NK-92 treated with Interleukin-12 subunit alpha and Interleukin-12 subunit beta, amount 100 ng/mL, for 24 hours (cell line): ENCODE results near the gene VEGFA.

Experiments used
- DNase-seq: peaks from one replicate; lab custom pipeline; 2025; lab: John Stamatoyannopoulos, UW

The VEGFA gene

GRCh38 chr6:43821101-43821886 is 51.3 kb downstream of the VEGFA start:
- DNase-seq = no peak

GRCh38 chr6:43823390-43823789 is 53.4 kb downstream of the VEGFA start:
- DNase-seq = no peak

- no peak for DNase-seq
Observed at GRCh38 chr6:43823879-43824702, 54.1 kb downstream of the VEGFA start.

GRCh38 chr6:43824703-43825064 is 54.7 kb downstream of the VEGFA start:
- no peak for DNase-seq

- no peak for DNase-seq
Observed at GRCh38 chr6:43825187-43826115, 55.4 kb downstream of the VEGFA start.

GRCh38 chr6:43826730-43827129 is 56.7 kb downstream of the VEGFA start:
- no peak for DNase-seq

- no peak for DNase-seq
Observed at GRCh38 chr6:43827898-43828297, 57.9 kb downstream of the VEGFA start.

GRCh38 chr6:43828711-43829110 is 58.7 kb downstream of the VEGFA start:
- no peak for DNase-seq

GRCh38 chr6:43829470-43829869 is 59.5 kb downstream of the VEGFA start:
- no peak for DNase-seq

GRCh38 chr6:43830775-43831174 is 60.8 kb downstream of the VEGFA start:
- no peak for DNase-seq

- DNase-seq = no peak
Observed at GRCh38 chr6:43831191-43831590, 61.2 kb downstream of the VEGFA start.

- DNase-seq = peak; percentile 15
Observed at GRCh38 chr6:43833223-43833995, 63.4 kb downstream of the VEGFA start.

GRCh38 chr6:43833996-43834390 is 64.0 kb downstream of the VEGFA start:
- DNase-seq = no peak

- DNase-seq = no peak
Observed at GRCh38 chr6:43834528-43835155, 64.6 kb downstream of the VEGFA start.

- no peak for DNase-seq
Observed at GRCh38 chr6:43835872-43836419, 65.9 kb downstream of the VEGFA start.
